ENCODE results near the gene RNASE4. TPM values are rescaled to one million over a fixed set of nuclear protein-coding genes. Genes with fewer than 3 reads are reported as not detected.

The RNASE4 gene
- polyA plus RNA-seq, 1 of the 3 experiments (the other 2 are of a cell fraction), result 11.6 TPM

- peaks cover 0 to 11% of the 10 kb centered on the region in 2 experiments; a peak in 1 of 4 replicates for H3K4me1 ChIP-seq (ENCODE audit: control insufficient read depth in 1 of 2, insufficient read depth in 2 of 2, low read depth in 1 of 2, low read length in 1 of 2)
- no peak overlapping the region for H2AFZ ChIP-seq (ENCODE audit: low read depth)
- TF ChIP-seq CHD2 (IDR thresholded peaks at IDR 0.05; ENCODE audit: low read length, partially characterized antibody), result no peak
- TF ChIP-seq ZBTB33 (IDR thresholded peaks at IDR 0.05; ENCODE audit: borderline replicate concordance, low read depth), result no peak
- no peak for TF ChIP-seq MXI1 (IDR thresholded peaks at IDR 0.05; ENCODE audit: low read depth, low read length)
- TF ChIP-seq CTCF (IDR thresholded peaks at IDR 0.05), result no peak
- no peak for TF ChIP-seq FOSL2 (IDR thresholded peaks at IDR 0.05; ENCODE audit: borderline replicate concordance, low read depth)
- TF ChIP-seq EP300 (IDR thresholded peaks at IDR 0.05; ENCODE audit: borderline replicate concordance in 1 of 2, low read depth in 1 of 2, low read length in 1 of 2), result no peak
- no peak for TF ChIP-seq TEAD4 (IDR thresholded peaks at IDR 0.05; ENCODE audit: borderline replicate concordance, insufficient read depth)
- H3K9me3 ChIP-seq, result no peaks in the 10 kb centered on the region
- no peak overlapping the region for H3K4me2 ChIP-seq
- POLR2A ChIA-PET, result no interaction called here
- peaks cover 19% of the 10 kb centered on the region for H3F3A ChIP-seq (replicated peaks; ENCODE audit: insufficient read depth)
- H3K27me3 ChIP-seq (ENCODE audit: insufficient read depth), result no peaks in the 10 kb centered on the region
- no peaks in the 10 kb centered on the region for H3K36me3 ChIP-seq (replicated peaks in 1 of 2; ENCODE audit: control insufficient read depth in 1 of 2, insufficient read depth in 2 of 2, low read length in 1 of 2)
- H3K9ac ChIP-seq, result no peak overlapping the region
- H3K79me2 ChIP-seq (ENCODE audit: insufficient read depth), result no peaks in the 10 kb centered on the region
- H3K9me2 ChIP-seq, result no peaks in the 10 kb centered on the region
- DNase-seq, result no peak
- no peaks in the 10 kb centered on the region for H4K20me1 ChIP-seq (ENCODE audit: insufficient read depth)
- 80% methylated on average over 4 of the region's 5 CpGs for WGBS (ENCODE audit: low lambda C conversion rate)
- CTCF ChIA-PET, result interaction anchor here (1.5 kb wide), 1 partner anchor 79 kb away, joined by 3 read pairs; no protein-coding TSS in a partner anchor
- H3K4me3 ChIP-seq (ENCODE audit: low read depth in 2 of 2, low read length in 1 of 2), result no peak overlapping the region
- no peak overlapping the region for H3K27ac ChIP-seq (ENCODE audit: low read depth in 2 of 2, low read length in 1 of 2)
These were observed 3.2 kb downstream of the RNASE4 start for GRCh38 chr14:20687362-20688166.

- DNase-seq, result no peak
- POLR2A ChIA-PET, result no interaction called here
- TF ChIP-seq CHD2 (IDR thresholded peaks at IDR 0.05; ENCODE audit: low read length, partially characterized antibody) (no peak), IRF3 (IDR thresholded peaks at IDR 0.05; ENCODE audit: low read depth, low read length) (no peak), FOSL2 (IDR thresholded peaks at IDR 0.05; ENCODE audit: borderline replicate concordance, low read depth) (no peak), MXI1 (IDR thresholded peaks at IDR 0.05; ENCODE audit: low read depth, low read length) (no peak), TCF12 (IDR thresholded peaks at IDR 0.05) (no peak), JUND (IDR thresholded peaks at IDR 0.05) (no peak), MEF2A (IDR thresholded peaks at IDR 0.05; ENCODE audit: borderline replicate concordance, low read depth) (no peak), SIN3A (IDR thresholded peaks at IDR 0.05; ENCODE audit: borderline replicate concordance, low read depth, low read length) (no peak), EP300 (IDR thresholded peaks at IDR 0.05; ENCODE audit: borderline replicate concordance in 1 of 2, low read depth in 1 of 2, low read length in 1 of 2) (no peak), RFX5 (IDR thresholded peaks at IDR 0.05; ENCODE audit: low read length) (no peak), TEAD4 (IDR thresholded peaks at IDR 0.05; ENCODE audit: borderline replicate concordance, insufficient read depth) (no peak), ZBTB33 (IDR thresholded peaks at IDR 0.05; ENCODE audit: borderline replicate concordance, low read depth) (no peak), RXRA (IDR thresholded peaks at IDR 0.05; ENCODE audit: borderline replicate concordance, low read depth) (no peak), FOXJ3 (CRISPR knock-in tag; IDR thresholded peaks at IDR 0.05) (no peak), GABPA (IDR thresholded peaks at IDR 0.05; ENCODE audit: low read depth) (no peak), ELF1 (IDR thresholded peaks at IDR 0.05) (no peak)
- Histone ChIP-seq H3K4me2 (no peak within 1 kb of the TSS), H4K20me1 (ENCODE audit: insufficient read depth) (no peaks in the 10 kb centered on the region), H3K79me2 (ENCODE audit: insufficient read depth) (no peaks in the 10 kb centered on the region), H3K27ac (ENCODE audit: low read depth in 2 of 2, low read length in 1 of 2) (no peak within 1 kb of the TSS), H3K27me3 (ENCODE audit: insufficient read depth) (no peaks in the 10 kb centered on the region), H3K36me3 (replicated peaks in 1 of 2; ENCODE audit: control insufficient read depth in 1 of 2, insufficient read depth in 2 of 2, low read length in 1 of 2) (no peaks in the 10 kb centered on the region), H2AFZ (ENCODE audit: low read depth) (no peak within 1 kb of the TSS), H3K9me3 (no peaks in the 10 kb centered on the region), H3K4me1 (ENCODE audit: control insufficient read depth in 1 of 2, insufficient read depth in 2 of 2, low read depth in 1 of 2, low read length in 1 of 2) (peaks cover 0 to 11% of the 10 kb centered on the region in 2 experiments; a peak in 1 of 4 replicates), H3F3A (replicated peaks; ENCODE audit: insufficient read depth) (peaks cover 14% of the 10 kb centered on the region), H3K9ac (no peak within 1 kb of the TSS), H3K4me3 (ENCODE audit: low read depth in 2 of 2, low read length in 1 of 2) (no peak within 1 kb of the TSS), H3K9me2 (no peaks in the 10 kb centered on the region)
- CTCF ChIA-PET, result no interaction called here
- 31% methylated on average over 7 of the region's 7 CpGs for WGBS (ENCODE audit: low lambda C conversion rate)
These were observed 3.9 kb downstream of the RNASE4 start, which contains the start of gene ANG for GRCh38 chr14:20688167-20688839. Gene ANG (plus strand): TSS chr14:20688764. CDS start chr14:20693565, 4,801 bp downstream.
